Stimulated activated CD8-positive, alpha-beta memory T cell treated with anti-CD3 and anti-CD28 coated beads, Interleukin-4, amount 100 ng/mL, for 4 hours (primary cell): ENCODE results near the gene FAM199X.

ENCODE experiments used
- DNase-seq, 2 donors: peaks; one replicate each; pipeline ENCODE4 v3.0.0-alpha.2; 2020; ENCODE audit warnings: low read depth in 2 of 2, low spot score in 1 of 2

FAM199X gene

GRCh38 chrX:104165894-104166734 is at the start of gene FAM199X:
TSS of gene FAM199X (plus strand) at chrX:104166453. CDS start at chrX:104166786, 333 bp downstream.
- DNase-seq: peak; percentile 39 to 66

- DNase-seq: no peak
Measured at GRCh38 chrX:104117759-104118158, 48.5 kb upstream of the FAM199X start.

- no peak for DNase-seq
Measured at GRCh38 chrX:104118765-104119164, 47.5 kb upstream of the FAM199X start.

- no peak for DNase-seq
Measured at GRCh38 chrX:104122829-104123228, 43.4 kb upstream of the FAM199X start.

GRCh38 chrX:104126856-104127255 is 39.4 kb upstream of the FAM199X start:
- no peak for DNase-seq

GRCh38 chrX:104130808-104131207 is 35.4 kb upstream of the FAM199X start:
- no peak for DNase-seq

- DNase-seq: no peak
Measured at GRCh38 chrX:104134583-104135261, 31.5 kb upstream of the FAM199X start.

- no peak for DNase-seq
Measured at GRCh38 chrX:104135677-104136076, 30.6 kb upstream of the FAM199X start.

GRCh38 chrX:104136241-104137019 is 29.8 kb upstream of the FAM199X start:
- DNase-seq: no peak

- no peak for DNase-seq
Measured at GRCh38 chrX:104137496-104137895, 28.8 kb upstream of the FAM199X start.

- no peak for DNase-seq
Measured at GRCh38 chrX:104141087-104141760, 25.0 kb upstream of the FAM199X start.

GRCh38 chrX:104151037-104151436 is 15.2 kb upstream of the FAM199X start:
- no peak for DNase-seq

GRCh38 chrX:104156630-104157529 is 9.4 kb upstream of the FAM199X start, which contains the start of gene SLC25A53:
TSS of gene SLC25A53 (minus strand) at chrX:104157009. CDS start at chrX:104105257, 51,752 bp downstream.
- peak; percentile 45 to 52 for DNase-seq

- DNase-seq: no peak
Measured at GRCh38 chrX:104166735-104167436, 633 bp downstream of the FAM199X start.

- no peak for DNase-seq
Measured at GRCh38 chrX:104168127-104168526, 1.9 kb downstream of the FAM199X start.

- DNase-seq: no peak
Measured at GRCh38 chrX:104172121-104172520, 5.9 kb downstream of the FAM199X start.

GRCh38 chrX:104172788-104173187 is 6.5 kb downstream of the FAM199X start:
- DNase-seq: no peak

- DNase-seq: no peak
Measured at GRCh38 chrX:104173841-104174240, 7.6 kb downstream of the FAM199X start.

- no peak for DNase-seq
Measured at GRCh38 chrX:104183685-104184084, 17.4 kb downstream of the FAM199X start.
